ENCODE results near the gene RASGEF1C.
"Not testable (repeated sequence)": the region's sequence is repeated elsewhere in the genome, so short reads cannot be mapped to it uniquely, and the experiment has no call there.

Gene RASGEF1C

GRCh38 chr5:180212363-180213255 is 3.6 kb upstream of the RASGEF1C start:
- no peak overlapping the region for H3K4me3 ChIP-seq (ENCODE audit: low read depth, low read length)
- DNase-seq (ENCODE audit: low read depth) = no peak
- TF ChIP-seq CTCF (IDR thresholded peaks at IDR 0.05; ENCODE audit: low read depth, low read length, missing control alignments) = no peak
- in situ Hi-C loops (cut with HindIII; ENCODE audit: low sequenced_read_pairs) = no loop called here

DNA sequence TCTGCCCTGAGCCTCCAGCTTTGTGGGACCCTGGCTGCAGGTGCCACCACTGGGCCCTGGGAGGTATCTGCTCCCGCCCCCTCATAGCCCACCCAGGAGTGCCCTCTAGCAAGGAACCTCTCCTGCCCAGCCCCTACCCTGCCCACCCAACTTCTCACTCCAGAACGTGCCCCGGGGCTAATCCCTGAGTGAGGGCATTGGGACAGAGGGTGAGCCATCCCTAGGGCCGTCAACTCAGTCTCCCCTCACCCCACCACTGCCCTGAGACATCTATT is 2.7 kb upstream of the RASGEF1C start:
- no peak for TF ChIP-seq CTCF (IDR thresholded peaks at IDR 0.05; ENCODE audit: low read depth, low read length, missing control alignments)
- DNase-seq (ENCODE audit: low read depth) = no peak
- H3K4me3 ChIP-seq (ENCODE audit: low read depth, low read length) = no peak overlapping the region
- in situ Hi-C loops (cut with HindIII; ENCODE audit: low sequenced_read_pairs) = no loop called here

GRCh38 chr5:180210961-180211760 is 2.1 kb upstream of the RASGEF1C start:
- no peak overlapping the region for H3K4me3 ChIP-seq (ENCODE audit: low read depth, low read length)
- in situ Hi-C loops (cut with HindIII; ENCODE audit: low sequenced_read_pairs) = no loop called here
- no peak for DNase-seq (ENCODE audit: low read depth)
- TF ChIP-seq CTCF (IDR thresholded peaks at IDR 0.05; ENCODE audit: low read depth, low read length, missing control alignments) = no peak

- in situ Hi-C loops (cut with HindIII; ENCODE audit: low sequenced_read_pairs); H3K4me3 ChIP-seq (ENCODE audit: low read depth, low read length); DNase-seq (ENCODE audit: low read depth): not testable (repeated sequence)
Measured at GRCh38 chr5:180210077-180210476, 1.1 kb upstream of the RASGEF1C start.

GRCh38 chr5:180208435-180209081 is 453 bp downstream of the RASGEF1C start:
- in situ Hi-C loops (cut with HindIII; ENCODE audit: low sequenced_read_pairs) = no loop called here
- no peak for TF ChIP-seq CTCF (IDR thresholded peaks at IDR 0.05; ENCODE audit: low read depth, low read length, missing control alignments)
- H3K4me3 ChIP-seq (ENCODE audit: low read depth, low read length) = peak overlapping the region; percentile 34
- DNase-seq (ENCODE audit: low read depth) = no peak

GRCh38 chr5:180208038-180208434 is 975 bp downstream of the RASGEF1C start:
- H3K4me3 ChIP-seq (ENCODE audit: low read depth, low read length) = no peak overlapping the region
- no peak for TF ChIP-seq CTCF (IDR thresholded peaks at IDR 0.05; ENCODE audit: low read depth, low read length, missing control alignments)
- in situ Hi-C loops (cut with HindIII; ENCODE audit: low sequenced_read_pairs) = no loop called here
- DNase-seq (ENCODE audit: low read depth) = no peak

All from astrocyte of the cerebellum (primary cell).